HUES64 (cell line): ENCODE results near the gene VWA5B2. TPM values are rescaled to one million over a fixed set of nuclear protein-coding genes. Genes with fewer than 3 reads are reported as not detected.

Experiments
- H3K27ac ChIP-seq: 2 replicates; pipeline ENCODE4 v1.7.0; 2013; ENCODE audit warnings: low read depth, low read length, inconsistent platforms
- H3K27me3 ChIP-seq: 2 replicates; pipeline ENCODE4 v1.6.1; 2013; ENCODE audit warnings: mild to moderate bottlenecking, low read length; ENCODE audit not compliant: insufficient read depth
- H3K36me3 ChIP-seq: 2 replicates; pipeline ENCODE4 v1.6.1; 2013; ENCODE audit warnings: mild to moderate bottlenecking, low read length; ENCODE audit not compliant: insufficient read depth
- H3K4me1 ChIP-seq: 2 replicates; pipeline ENCODE4 v1.6.1; 2013; ENCODE audit warnings: mild to moderate bottlenecking, low read length, moderate library complexity; ENCODE audit not compliant: insufficient read depth
- H3K4me3 ChIP-seq: 2 replicates; pipeline ENCODE4 v1.5.1; 2013; ENCODE audit warnings: mild to moderate bottlenecking, low read length, moderate library complexity
- H3K9ac ChIP-seq: 2 replicates; pipeline ENCODE4 v1.6.1; 2013; ENCODE audit warnings: mild to moderate bottlenecking, low read depth, low read length
- H3K9me3 ChIP-seq: 2 replicates; pipeline ENCODE4 v1.6.1; 2013; ENCODE audit warnings: low read depth, low read length; ENCODE audit not compliant: insufficient read depth
- WGBS: fragments of 150-250, 120-280 bp; methylation state at CpG from one replicate; pipeline ENCODE4 v1.1.7; 2013; ENCODE audit warnings: missing lambda C conversion rate; 5-methylcytosine and 5-hydroxymethylcytosine counted together
- polyA plus RNA-seq, 2 experiments: library from polyadenylated mRNA; stranded (reverse); fragments of 50-300 nt; gene quantifications; one replicate each; pipeline ENCODE4 v1.2.3, GENCODE V29; 2013

Gene VWA5B2
- 0.25 TPM for polyA plus RNA-seq (2013, experiment 1 of 2)
- polyA plus RNA-seq (2013, experiment 2 of 2), result not detected

DNA sequence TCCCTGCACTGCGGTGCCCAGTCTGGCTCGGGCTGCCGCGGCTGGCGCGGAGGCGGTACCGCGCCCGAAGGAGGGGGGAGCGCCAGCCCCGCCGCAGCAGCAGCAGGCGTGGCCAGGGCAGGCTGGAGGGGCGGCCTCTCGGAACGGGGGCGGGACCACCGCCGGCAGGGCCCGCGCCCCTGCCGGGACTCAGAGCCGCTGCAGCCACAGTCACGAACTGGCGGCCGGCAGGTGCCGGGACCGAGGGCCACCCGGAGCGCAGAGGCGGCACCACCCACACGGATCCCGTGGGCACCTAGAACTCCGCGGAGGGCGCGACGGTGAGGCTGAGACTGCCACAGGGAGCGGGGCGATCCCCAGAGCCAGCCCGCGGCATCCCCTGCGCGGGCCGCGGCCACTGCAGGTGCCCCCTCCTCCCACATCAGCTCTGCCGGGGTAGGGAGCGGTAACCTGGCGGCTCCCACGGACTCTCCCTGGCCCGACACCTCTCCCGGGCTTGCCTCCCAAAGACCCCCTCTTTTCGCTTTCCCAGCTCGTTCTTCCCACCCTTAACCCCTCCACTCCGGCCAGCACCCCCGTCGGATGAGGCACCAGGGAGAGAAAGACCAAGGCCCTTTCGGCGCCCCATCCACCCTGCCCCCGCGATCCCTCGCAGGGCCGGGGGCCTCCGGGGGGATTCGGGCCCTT lies at the start of gene VWA5B2:
Gene VWA5B2, plus strand, starts transcription at position 192 of the 687 bp plus-strand sequence. CDS start 944 bp downstream, outside the sequence.
- H3K4me1 ChIP-seq, result no peaks in the 10 kb centered on the region
- no peaks in the 10 kb centered on the region for H3K9me3 ChIP-seq
- H3K9ac ChIP-seq, result no peak within 1 kb of the TSS
- H3K4me3 ChIP-seq, result peak within 1 kb of the TSS; percentile 58
- no peak within 1 kb of the TSS for H3K27ac ChIP-seq
- H3K36me3 ChIP-seq, result no peaks in the 10 kb centered on the region
- peaks cover 73% of the 10 kb centered on the region for H3K27me3 ChIP-seq
- 2% methylated on average over 66 of the region's 66 CpGs for WGBS

DNA sequence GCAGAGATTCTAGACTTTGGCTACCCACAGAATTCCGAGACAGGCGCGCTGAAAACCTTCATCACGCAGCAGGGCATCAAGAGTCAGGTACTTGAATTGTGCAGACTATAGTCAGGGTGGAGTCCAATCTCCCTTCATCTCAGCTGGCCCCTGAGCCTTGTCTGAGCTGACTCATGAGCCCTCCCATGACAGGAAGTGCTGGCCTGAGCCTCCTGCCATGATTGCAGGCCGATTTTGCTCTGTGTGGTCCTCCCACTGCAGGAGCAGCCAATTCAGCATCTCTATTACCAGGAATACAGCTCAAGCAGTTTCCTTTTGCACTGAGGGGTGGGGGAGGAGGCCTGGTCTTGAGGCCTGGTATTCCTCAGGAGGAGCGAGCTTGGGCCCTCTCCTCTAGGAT lies 49.2 kb upstream of the VWA5B2 start:
- H3K27ac ChIP-seq, result no peak overlapping the region
- H3K27me3 ChIP-seq, result no peaks in the 10 kb centered on the region
- peaks cover 81% of the 10 kb centered on the region for H3K36me3 ChIP-seq
- H3K9me3 ChIP-seq, result no peaks in the 10 kb centered on the region
- H3K4me1 ChIP-seq, result peaks cover 25% of the 10 kb centered on the region
- no peak overlapping the region for H3K9ac ChIP-seq
- no peak overlapping the region for H3K4me3 ChIP-seq
- 93% methylated on average over 6 of the region's 6 CpGs for WGBS

DNA sequence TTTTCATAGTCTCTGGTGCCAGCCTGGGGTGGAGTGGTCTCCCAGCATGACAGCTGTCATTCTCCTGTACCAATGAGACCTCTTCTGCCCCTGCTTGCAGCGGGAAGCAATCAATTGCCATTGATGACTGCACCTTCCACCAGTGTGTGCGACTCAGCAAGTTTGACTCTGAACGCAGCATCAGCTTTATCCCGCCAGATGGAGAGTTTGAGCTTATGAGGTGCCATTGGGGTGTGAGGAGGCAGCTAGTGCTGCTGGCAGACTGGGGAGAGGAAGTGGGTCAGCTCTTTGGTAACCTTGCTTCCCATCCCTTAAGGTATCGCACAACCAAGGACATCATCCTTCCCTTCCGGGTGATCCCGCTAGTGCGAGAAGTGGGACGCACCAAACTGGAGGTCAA lies 47.8 kb upstream of the VWA5B2 start:
- H3K4me1 ChIP-seq, result peaks cover 21% of the 10 kb centered on the region
- no peaks in the 10 kb centered on the region for H3K27me3 ChIP-seq
- H3K27ac ChIP-seq, result no peak overlapping the region
- 94% methylated on average over 9 of the region's 9 CpGs for WGBS
- no peak overlapping the region for H3K4me3 ChIP-seq
- peaks cover 81% of the 10 kb centered on the region for H3K36me3 ChIP-seq
- no peak overlapping the region for H3K9ac ChIP-seq
- no peaks in the 10 kb centered on the region for H3K9me3 ChIP-seq

DNA sequence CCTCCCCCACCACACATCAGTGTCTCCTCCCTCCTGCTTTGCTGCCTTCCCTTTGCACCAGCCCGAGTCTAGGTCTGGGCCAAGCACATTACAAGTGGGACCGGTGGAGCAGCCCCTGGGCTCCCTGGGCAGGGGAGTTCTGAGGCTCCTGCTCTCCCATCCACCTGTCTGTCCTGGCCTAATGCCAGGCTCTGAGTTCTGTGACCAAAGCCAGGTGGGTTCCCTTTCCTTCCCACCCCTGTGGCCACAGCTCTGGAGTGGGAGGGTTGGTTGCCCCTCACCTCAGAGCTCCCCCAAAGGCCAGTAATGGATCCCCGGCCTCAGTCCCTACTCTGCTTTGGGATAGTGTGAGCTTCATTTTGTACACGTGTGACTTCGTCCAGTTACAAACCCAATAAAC lies 45.7 kb upstream of the VWA5B2 start:
- Histone ChIP-seq H3K36me3 (peaks cover 74% of the 10 kb centered on the region), H3K9ac (no peak overlapping the region), H3K4me3 (no peak overlapping the region), H3K4me1 (peaks cover 10% of the 10 kb centered on the region), H3K27me3 (no peaks in the 10 kb centered on the region), H3K9me3 (no peaks in the 10 kb centered on the region), H3K27ac (peak overlapping the region; percentile 32; the same call in 1 of the 2 replicates)
- 89% methylated on average over 5 of the region's 5 CpGs for WGBS

DNA sequence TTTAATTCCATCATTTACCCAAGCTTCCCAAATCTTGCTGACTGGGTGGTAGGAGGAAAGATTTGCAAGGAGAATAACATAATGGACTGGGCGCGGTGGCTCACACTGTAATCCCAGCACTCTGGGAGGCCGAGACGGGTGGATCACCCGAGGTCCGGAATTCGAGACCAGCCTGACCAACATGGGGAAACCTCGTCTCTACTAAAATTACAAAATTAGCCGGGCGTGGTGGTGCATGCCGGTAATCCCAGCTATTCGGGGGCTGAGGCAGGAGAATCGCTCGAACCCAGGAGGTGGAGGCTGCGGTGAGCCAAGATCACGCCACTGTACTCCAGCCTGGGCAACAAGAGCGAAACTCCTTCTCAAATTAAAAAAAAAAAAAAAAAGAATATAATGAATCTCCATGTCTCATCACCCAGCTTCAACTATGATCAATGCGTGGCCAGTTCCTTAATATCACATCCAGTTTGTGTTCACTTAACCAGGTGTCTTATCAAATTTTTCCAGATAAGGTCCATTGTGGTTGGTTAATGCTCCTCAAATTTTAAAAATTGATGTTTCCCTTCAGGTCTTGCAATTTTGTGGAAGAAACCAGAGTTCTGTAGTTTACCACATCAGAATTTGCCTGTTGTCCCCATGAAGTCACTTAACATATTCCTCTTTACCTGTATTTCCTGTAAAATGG lies 44.7 kb upstream of the VWA5B2 start:
- WGBS, result 93% methylated on average over 17 of the region's 18 CpGs
- H3K27me3 ChIP-seq, result no peaks in the 10 kb centered on the region
- peak overlapping the region; percentile 92 for H3K4me3 ChIP-seq
- H3K4me1 ChIP-seq, result peaks cover 10% of the 10 kb centered on the region
- no peaks in the 10 kb centered on the region for H3K9me3 ChIP-seq
- H3K27ac ChIP-seq, result peak overlapping the region; percentile 98
- H3K9ac ChIP-seq, result peak overlapping the region; percentile 82
- H3K36me3 ChIP-seq, result peaks cover 74% of the 10 kb centered on the region

DNA sequence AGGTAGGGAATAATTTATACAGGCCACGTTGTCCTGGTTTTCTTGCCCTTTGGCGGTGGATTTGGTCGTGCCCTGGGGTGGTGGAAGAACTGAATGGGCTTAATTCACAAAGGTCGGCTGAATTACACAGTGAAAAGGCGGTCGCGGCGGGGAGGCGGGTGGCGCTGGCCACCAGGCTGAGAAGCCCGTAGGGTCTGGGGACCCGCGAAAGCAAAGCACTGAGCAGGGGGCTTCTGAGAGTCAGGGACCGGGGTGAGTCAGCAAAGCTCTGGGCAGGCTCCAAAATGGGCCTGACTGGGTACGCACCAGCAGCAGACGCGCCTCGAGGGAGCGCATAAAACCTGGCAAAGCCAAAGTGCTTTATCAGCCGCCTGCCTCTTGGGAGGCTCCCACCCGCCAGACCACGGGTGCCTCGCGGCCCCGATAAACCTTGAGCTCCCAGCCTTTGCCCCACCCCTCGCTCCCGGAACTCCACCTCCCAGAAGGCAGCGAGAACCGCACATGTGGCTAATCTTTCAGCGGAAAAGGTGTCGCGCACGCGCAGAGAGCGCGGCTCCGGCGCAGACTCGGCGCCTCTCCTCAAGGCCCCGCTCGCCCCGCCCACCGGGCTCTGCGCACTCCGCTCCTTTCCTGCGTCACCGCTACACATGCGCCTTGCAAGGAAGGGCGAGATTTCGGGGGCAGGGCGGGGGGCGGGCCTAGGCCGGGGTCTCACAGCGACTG lies 43.8 kb upstream of the VWA5B2 start:
- peaks cover 10% of the 10 kb centered on the region for H3K4me1 ChIP-seq
- peak overlapping the region; percentile 98 for H3K27ac ChIP-seq
- no peaks in the 10 kb centered on the region for H3K27me3 ChIP-seq
- peaks cover 74% of the 10 kb centered on the region for H3K36me3 ChIP-seq
- H3K9ac ChIP-seq, result peak overlapping the region; percentile 82
- H3K9me3 ChIP-seq, result no peaks in the 10 kb centered on the region
- WGBS, result 1% methylated on average over 55 of the region's 55 CpGs
- H3K4me3 ChIP-seq, result peak overlapping the region; percentile 92

DNA sequence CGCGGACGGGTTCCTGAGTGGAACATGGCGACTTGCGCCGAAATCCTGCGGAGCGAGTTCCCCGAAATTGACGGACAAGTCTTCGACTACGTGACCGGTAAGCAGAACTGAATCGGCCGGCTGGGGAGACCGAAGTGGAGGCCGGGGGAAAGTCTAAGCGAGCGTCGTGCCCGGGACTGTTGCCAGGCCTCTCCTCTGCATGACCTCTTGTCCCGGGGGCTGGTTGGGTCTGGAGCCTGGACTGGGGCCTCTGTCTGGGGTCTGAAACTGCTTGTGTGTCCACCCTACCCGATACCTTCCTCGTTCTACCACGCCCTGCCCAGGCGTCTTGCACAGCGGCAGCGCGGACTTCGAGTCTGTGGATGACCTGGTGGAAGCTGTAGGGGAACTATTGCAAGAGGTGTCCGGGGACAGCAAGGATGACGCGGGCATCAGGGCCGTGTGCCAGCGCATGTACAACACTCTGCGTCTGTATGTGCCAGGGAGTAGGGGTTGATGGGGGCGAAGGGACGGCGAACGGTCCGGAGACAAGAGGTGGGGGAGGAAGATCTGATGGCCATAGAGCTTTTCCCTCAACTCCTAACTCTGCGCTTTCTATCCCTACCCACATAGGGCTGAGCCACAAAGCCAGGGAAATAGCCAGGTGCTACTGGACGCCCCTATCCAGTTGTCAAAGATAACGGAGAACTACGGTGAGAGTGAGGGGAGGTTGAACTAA lies 43.0 kb upstream of the VWA5B2 start, which contains the start of gene ABCF3:
Gene ABCF3, plus strand, starts transcription at position 16 of the 718 bp plus-strand sequence. Its CDS starts 9 bp downstream, at position 25.
- WGBS, result 2% methylated on average over 43 of the region's 45 CpGs
- peaks cover 10% of the 10 kb centered on the region for H3K4me1 ChIP-seq
- H3K36me3 ChIP-seq, result peaks cover 74% of the 10 kb centered on the region
- no peaks in the 10 kb centered on the region for H3K27me3 ChIP-seq
- H3K9ac ChIP-seq, result peak within 1 kb of the TSS; percentile 82
- peak within 1 kb of the TSS; percentile 98 for H3K27ac ChIP-seq
- H3K4me3 ChIP-seq, result peak within 1 kb of the TSS; percentile 92
- H3K9me3 ChIP-seq, result no peaks in the 10 kb centered on the region

DNA sequence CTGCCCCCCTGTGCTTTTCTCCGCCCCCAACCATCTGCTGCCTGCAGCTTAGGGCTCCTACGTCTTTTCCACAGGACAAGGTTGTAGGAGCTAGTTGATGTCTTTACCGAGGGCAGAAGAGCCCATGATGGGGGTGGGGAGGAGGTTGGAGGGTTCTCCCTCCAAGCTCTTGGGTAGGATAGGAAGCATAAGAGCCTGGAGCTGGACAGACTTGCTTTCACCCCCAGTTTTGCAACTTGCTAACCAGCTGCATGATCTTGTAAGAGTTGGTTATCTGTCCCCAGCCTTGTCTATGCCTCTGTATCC lies 42.5 kb upstream of the VWA5B2 start:
- Histone ChIP-seq H3K4me1 (peaks cover 10% of the 10 kb centered on the region), H3K4me3 (peak overlapping the region; percentile 92), H3K36me3 (peaks cover 74% of the 10 kb centered on the region), H3K27ac (no peak overlapping the region), H3K9ac (peak overlapping the region; percentile 82), H3K9me3 (no peaks in the 10 kb centered on the region), H3K27me3 (no peaks in the 10 kb centered on the region)
- WGBS, result 28% methylated on average over 3 of the region's 3 CpGs

DNA sequence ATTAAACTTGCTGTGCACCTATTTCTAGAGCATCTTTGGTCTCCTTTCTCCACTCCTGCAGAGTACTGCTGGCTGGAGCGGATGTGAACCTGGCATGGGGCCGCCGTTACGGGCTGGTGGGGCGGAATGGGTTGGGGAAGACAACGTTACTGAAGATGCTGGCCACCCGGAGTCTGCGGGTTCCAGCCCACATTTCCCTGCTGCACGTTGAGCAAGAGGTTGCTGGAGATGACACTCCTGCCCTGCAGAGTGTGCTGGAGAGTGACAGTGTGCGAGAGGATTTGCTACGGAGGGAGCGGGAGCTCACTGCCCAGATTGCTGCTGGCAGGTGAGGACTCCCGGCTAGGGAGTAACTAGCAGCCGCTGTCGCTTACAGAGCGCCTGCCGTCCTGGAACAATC lies 41.3 kb upstream of the VWA5B2 start:
- peaks cover 74% of the 10 kb centered on the region for H3K36me3 ChIP-seq

DNA sequence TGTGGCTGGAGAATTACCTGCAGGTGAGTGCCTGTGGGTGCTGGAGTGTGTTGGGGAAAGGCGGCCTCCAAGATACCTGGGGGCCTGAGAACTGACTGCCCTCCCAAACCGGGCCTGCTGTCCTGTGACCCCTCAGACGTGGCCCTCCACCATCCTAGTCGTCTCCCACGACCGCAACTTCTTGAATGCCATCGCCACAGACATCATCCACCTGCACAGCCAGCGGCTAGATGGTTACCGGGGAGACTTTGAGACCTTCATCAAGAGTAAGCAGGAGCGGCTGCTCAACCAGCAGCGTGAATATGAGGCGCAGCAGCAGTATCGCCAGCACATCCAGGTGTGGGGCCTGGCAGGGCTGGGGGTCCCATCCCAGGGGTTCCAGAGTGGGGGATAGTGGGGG lies 40.0 kb upstream of the VWA5B2 start:
- H3K4me3 ChIP-seq, result no peak overlapping the region
- peaks cover 74% of the 10 kb centered on the region for H3K36me3 ChIP-seq
- H3K27me3 ChIP-seq, result no peaks in the 10 kb centered on the region
- H3K4me1 ChIP-seq, result peaks cover 9% of the 10 kb centered on the region
- no peaks in the 10 kb centered on the region for H3K9me3 ChIP-seq
- no peak overlapping the region for H3K27ac ChIP-seq
- H3K9ac ChIP-seq, result no peak overlapping the region
- 96% methylated on average over 13 of the region's 13 CpGs for WGBS

More for the DNA sequence above, 41.3 kb upstream of the VWA5B2 start:
- Histone ChIP-seq H3K27me3 (no peaks in the 10 kb centered on the region), H3K4me1 (peaks cover 10% of the 10 kb centered on the region), H3K27ac (no peak overlapping the region), H3K4me3 (no peak overlapping the region), H3K9ac (no peak overlapping the region), H3K9me3 (no peaks in the 10 kb centered on the region)
- WGBS, result 94% methylated on average over 17 of the region's 17 CpGs
